ENCODE measurements around the gene ARHGAP33.
"Not testable (repeated sequence)": the region's sequence is repeated elsewhere in the genome, so short reads cannot be mapped to it uniquely, and the experiment has no call there.

The ARHGAP33 gene

DNA sequence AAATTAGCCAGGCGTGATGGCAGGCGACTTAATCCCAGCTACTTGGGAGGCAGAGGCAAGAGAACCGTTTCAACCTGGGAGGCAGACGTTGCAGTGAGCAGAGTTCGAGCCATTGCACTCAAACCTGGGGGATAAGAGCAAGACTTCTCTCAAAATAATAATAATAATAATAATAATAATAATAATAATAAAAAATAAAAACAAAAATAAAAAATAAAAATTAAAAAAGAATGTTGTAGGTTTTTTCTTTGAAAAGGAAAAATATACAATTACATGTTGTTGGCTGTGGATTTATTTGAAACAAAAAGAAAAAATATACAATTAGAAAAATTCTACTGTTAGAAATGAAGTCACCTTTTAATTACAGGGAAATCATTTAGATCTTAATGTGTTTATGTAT lies 48.8 kb downstream of the ARHGAP33 start:
- TF ChIP-seq Cebpa-rat (IDR thresholded peaks at IDR 0.05), result no peak
- no peaks in the 10 kb centered on the region for H4K20me1 ChIP-seq
- no peak overlapping the region for H3K9ac ChIP-seq
- no peak overlapping the region for H3K4me3 ChIP-seq
- no peak overlapping the region for H3K27ac ChIP-seq
- no peaks in the 10 kb centered on the region for H3K9me3 ChIP-seq
- H3K4me1 ChIP-seq, result peaks cover 18% of the 10 kb centered on the region
- no peaks in the 10 kb centered on the region for H3K36me3 ChIP-seq
- H3K4me2 ChIP-seq, result no peak overlapping the region
- peaks cover 26% of the 10 kb centered on the region; the same call in 1 of the 2 replicates for H3K27me3 ChIP-seq

DNA sequence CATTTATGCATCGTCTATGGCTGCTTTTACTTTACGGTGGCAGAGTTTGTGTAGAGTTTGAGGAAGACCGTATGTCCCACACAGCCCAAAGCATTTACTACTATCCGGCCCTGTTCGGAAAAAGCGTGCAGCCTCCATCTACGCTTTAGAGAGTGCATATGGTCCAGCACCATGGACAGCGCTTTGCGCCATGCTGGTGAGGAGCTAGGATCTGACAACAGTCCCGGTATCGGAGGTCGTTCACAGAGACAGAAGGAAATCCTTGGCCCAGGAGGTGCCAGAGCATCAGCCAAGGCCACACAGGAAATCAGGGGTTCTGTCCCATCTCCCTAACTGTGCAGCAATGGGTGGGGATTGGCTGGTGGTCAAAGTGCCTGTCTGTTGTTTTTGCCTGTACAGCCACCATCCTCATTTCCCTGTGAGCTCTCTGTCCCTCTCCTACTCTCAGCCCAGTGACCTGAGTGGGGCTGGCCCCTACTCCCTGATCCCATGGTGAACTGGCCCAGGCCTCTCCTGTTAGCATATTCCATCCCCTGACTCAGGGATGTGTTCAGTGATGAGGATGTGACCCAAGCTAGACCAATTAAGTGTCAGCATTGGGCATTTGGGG lies 53.4 kb downstream of the ARHGAP33 start:
- H3K36me3 ChIP-seq, result no peaks in the 10 kb centered on the region
- no peak for TF ChIP-seq Cebpa-rat (IDR thresholded peaks at IDR 0.05)
- H3K4me3 ChIP-seq, result no peak overlapping the region
- H3K4me1 ChIP-seq, result no peaks in the 10 kb centered on the region
- peaks cover 6% of the 10 kb centered on the region; the same call in 1 of the 2 replicates for H4K20me1 ChIP-seq
- H3K9ac ChIP-seq, result no peak overlapping the region
- H3K27me3 ChIP-seq, result peaks cover 67% of the 10 kb centered on the region
- H3K27ac ChIP-seq, result no peak overlapping the region
- no peaks in the 10 kb centered on the region for H3K9me3 ChIP-seq
- H3K4me2 ChIP-seq, result no peak overlapping the region

DNA sequence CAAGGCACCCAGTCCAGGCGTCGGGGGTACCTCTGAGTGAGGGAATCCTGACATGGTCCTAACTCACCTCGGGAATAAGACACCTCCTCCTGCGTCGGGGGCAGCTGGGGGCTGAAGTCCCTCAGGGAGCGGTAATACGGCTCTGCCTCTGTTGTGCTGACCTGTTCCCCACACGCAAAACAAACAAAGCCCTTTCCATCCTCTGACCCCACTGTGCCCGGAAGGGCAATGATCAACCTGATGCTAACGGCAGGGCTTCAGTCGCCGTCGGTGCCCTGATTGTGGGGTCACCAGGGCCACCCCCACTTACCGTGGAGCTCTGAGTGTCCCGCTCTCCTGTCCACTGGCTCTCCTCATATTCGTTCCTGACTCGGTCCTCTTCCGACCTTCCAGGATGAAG lies 55.6 kb downstream of the ARHGAP33 start:
- H4K20me1 ChIP-seq, result peaks cover 6% of the 10 kb centered on the region; the same call in 1 of the 2 replicates
- no peak overlapping the region for H3K9ac ChIP-seq
- no peak overlapping the region for H3K4me2 ChIP-seq
- H3K4me1 ChIP-seq, result no peaks in the 10 kb centered on the region
- H3K4me3 ChIP-seq, result no peak overlapping the region
- peaks cover 71% of the 10 kb centered on the region for H3K27me3 ChIP-seq
- no peaks in the 10 kb centered on the region for H3K36me3 ChIP-seq
- H3K27ac ChIP-seq, result no peak overlapping the region
- H3K9me3 ChIP-seq, result no peaks in the 10 kb centered on the region
- TF ChIP-seq Cebpa-rat (IDR thresholded peaks at IDR 0.05), result no peak

DNA sequence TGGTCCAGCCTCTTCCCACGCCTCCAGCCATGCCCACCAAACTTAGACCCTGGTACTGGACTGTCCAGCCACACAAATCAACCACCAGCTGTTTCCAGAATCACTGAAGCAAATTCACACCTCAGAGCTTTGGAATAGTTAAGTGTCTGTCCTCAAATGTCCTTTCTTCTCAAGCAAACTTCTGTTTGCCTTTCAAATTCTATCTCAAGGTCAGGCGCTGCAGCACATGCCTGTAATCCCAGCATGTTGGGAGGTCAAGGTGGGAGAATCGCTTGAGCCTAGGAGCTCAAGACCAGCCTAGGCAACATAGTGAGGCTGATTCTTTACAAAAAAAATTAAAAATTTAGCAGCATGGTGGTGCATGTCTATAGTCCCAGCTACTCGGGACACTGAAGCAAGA lies 56.7 kb downstream of the ARHGAP33 start:
- Histone ChIP-seq H3K4me1 (no peaks in the 10 kb centered on the region), H3K4me2 (no peak overlapping the region), H3K9me3 (no peaks in the 10 kb centered on the region), H3K4me3 (no peak overlapping the region), H4K20me1 (peaks cover 6% of the 10 kb centered on the region; the same call in 1 of the 2 replicates), H3K9ac (no peak overlapping the region), H3K27me3 (peaks cover 67% of the 10 kb centered on the region), H3K27ac (no peak overlapping the region), H3K36me3 (no peaks in the 10 kb centered on the region)
- no peak for TF ChIP-seq Cebpa-rat (IDR thresholded peaks at IDR 0.05)

DNA sequence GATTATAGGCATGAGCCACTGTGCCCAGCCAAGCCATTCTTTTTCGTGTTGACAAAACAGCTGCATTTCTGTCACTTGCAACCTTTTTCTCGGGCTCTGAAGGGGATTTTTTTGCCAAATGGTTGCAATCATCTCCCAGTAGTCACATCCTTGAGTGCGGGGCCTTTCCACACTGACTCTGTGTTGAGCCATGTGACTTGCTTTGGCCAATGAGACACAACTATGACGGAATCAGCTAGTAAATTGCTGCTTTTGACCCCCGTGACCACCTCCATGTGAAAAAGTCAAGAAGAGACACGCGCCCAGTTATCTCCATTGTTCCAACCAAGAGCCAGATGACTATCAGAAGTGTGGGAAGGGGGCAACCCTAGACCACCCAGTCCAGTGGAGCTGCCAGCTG lies 58.6 kb downstream of the ARHGAP33 start:
- no peak overlapping the region for H3K4me3 ChIP-seq
- peaks cover 6% of the 10 kb centered on the region; the same call in 1 of the 2 replicates for H4K20me1 ChIP-seq
- TF ChIP-seq Cebpa-rat (IDR thresholded peaks at IDR 0.05), result no peak
- H3K4me1 ChIP-seq, result no peaks in the 10 kb centered on the region
- no peaks in the 10 kb centered on the region for H3K36me3 ChIP-seq
- no peak overlapping the region for H3K27ac ChIP-seq
- no peak overlapping the region for H3K4me2 ChIP-seq
- H3K27me3 ChIP-seq, result peaks cover 52% of the 10 kb centered on the region
- no peak overlapping the region for H3K9ac ChIP-seq
- peaks cover 6% of the 10 kb centered on the region for H3K9me3 ChIP-seq

DNA sequence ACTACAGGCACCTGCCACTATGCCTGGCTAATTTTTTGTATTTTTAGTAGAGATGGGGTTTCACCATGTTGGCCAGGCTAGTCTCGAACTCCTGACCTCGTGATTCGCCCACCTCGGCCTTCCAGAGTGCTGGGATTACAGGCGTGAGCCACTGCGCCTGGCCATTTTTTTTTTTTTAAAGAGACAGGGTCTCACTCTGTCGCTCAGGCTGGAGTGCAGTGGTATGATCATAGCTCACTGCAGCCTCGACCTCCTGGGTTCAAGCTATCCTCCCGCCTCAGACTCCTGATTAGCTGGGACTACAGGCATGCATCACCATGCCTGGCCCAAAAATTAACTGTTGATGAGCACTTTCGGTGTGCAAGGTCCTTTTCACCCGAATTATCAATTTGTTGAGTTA lies 60.7 kb downstream of the ARHGAP33 start:
- H3K27ac ChIP-seq, H3K4me3 ChIP-seq, H3K4me1 ChIP-seq: not testable (repeated sequence)

More for the DNA sequence above, 60.7 kb downstream of the ARHGAP33 start:
- H4K20me1 ChIP-seq, H3K9ac ChIP-seq, H3K36me3 ChIP-seq, H3K4me2 ChIP-seq: not testable (repeated sequence)
- H3K9me3 ChIP-seq, result peaks cover 12% of the 10 kb centered on the region
- peaks cover 33% of the 10 kb centered on the region for H3K27me3 ChIP-seq

Measured in BLaER1 (cell line).